Stimulated activated CD4-positive, alpha-beta T cell treated with anti-CD3 and anti-CD28 coated beads, Interleukin-12 subunit alpha, Interleukin-12 subunit beta, amount 100 ng/mL, for 24 hours (primary cell): ENCODE measurements around the gene AVPR2.
A peak's percentile ranks its signal among the peaks of the same experiment; 100 is the strongest.

ENCODE experiments used
- DNase-seq, 2 experiments: peaks; one replicate each; pipeline ENCODE4 v3.0.0-alpha.2; 2020; ENCODE audit warnings: low read depth in 2 of 2

The AVPR2 gene

GRCh38 chrX:153932220-153932915 lies 27.9 kb downstream of the AVPR2 start:
- DNase-seq = no peak

- DNase-seq = no peak
Measured at GRCh38 chrX:153933748-153934147, 29.3 kb downstream of the AVPR2 start.

GRCh38 chrX:153934148-153934761 lies 29.8 kb downstream of the AVPR2 start:
- DNase-seq = no peak

GRCh38 chrX:153934762-153935325 lies 30.4 kb downstream of the AVPR2 start, which contains the start of gene NAA10:
Gene NAA10, minus strand, starts transcription at chrX:153935037. Its CDS starts 133 bp downstream, at chrX:153934904.
- peak; percentile 36 to 53 for DNase-seq

- no peak for DNase-seq
Measured at GRCh38 chrX:153935326-153935851, 30.9 kb downstream of the AVPR2 start.

- no peak for DNase-seq
Measured at GRCh38 chrX:153937056-153937455, 32.6 kb downstream of the AVPR2 start.

GRCh38 chrX:153938226-153938786 lies 33.8 kb downstream of the AVPR2 start:
- DNase-seq = no peak

GRCh38 chrX:153939573-153939972 lies 35.1 kb downstream of the AVPR2 start:
- no peak for DNase-seq

GRCh38 chrX:153941336-153942252 lies 37.1 kb downstream of the AVPR2 start:
- no peak for DNase-seq

GRCh38 chrX:153944140-153944799 lies 39.8 kb downstream of the AVPR2 start, which contains the start of gene RENBP:
Gene RENBP, minus strand, starts transcription at chrX:153944643. Its CDS starts 33 bp downstream, at chrX:153944610.
- no peak for DNase-seq

- DNase-seq = no peak
Measured at GRCh38 chrX:153944800-153945150, 40.3 kb downstream of the AVPR2 start.

- DNase-seq = no peak
Measured at GRCh38 chrX:153945956-153946943, 41.8 kb downstream of the AVPR2 start.

- DNase-seq = peak in 1 of 2 experiments; percentile 65
Measured at GRCh38 chrX:153947009-153947769, 42.7 kb downstream of the AVPR2 start.

- no peak for DNase-seq
Measured at GRCh38 chrX:153948002-153948466, 43.6 kb downstream of the AVPR2 start.

GRCh38 chrX:153948847-153949805 lies 44.7 kb downstream of the AVPR2 start:
- DNase-seq = no peak

GRCh38 chrX:153950127-153950526 lies 45.7 kb downstream of the AVPR2 start:
- DNase-seq = no peak

GRCh38 chrX:153951683-153952372 lies 47.4 kb downstream of the AVPR2 start:
- no peak for DNase-seq
